ENCODE results near the gene NEGR1. TPM values are rescaled to one million over a fixed set of nuclear protein-coding genes. Genes with fewer than 3 reads are reported as not detected.

Gene NEGR1
- total and polyA plus RNA-seq, 4 donors, result 0.08 to 0.14 (median 0.12) TPM; not detected in 1

- Histone ChIP-seq H3K9me3 (ENCODE audit: control insufficient read depth in 4 of 4, low read length in 3 of 4) (no peaks in the 10 kb centered on the region), H3K4me3 (ENCODE audit: low read depth in 1 of 3, low read length in 3 of 3) (no peak overlapping the region)
- no peak for DNase-seq (ENCODE audit: low spot score)
Observed at GRCh38 chr1:72062584-72062983, 219.8 kb downstream of the NEGR1 start.

GRCh38 chr1:72060466-72061245 lies 221.7 kb downstream of the NEGR1 start:
- 54% methylated on average over 3 of the region's 3 CpGs for WGBS
- Histone ChIP-seq H3K27ac (ENCODE audit: low read depth in 1 of 2, low read length in 2 of 2) (no peak overlapping the region), H3K4me1 (ENCODE audit: control insufficient read depth in 4 of 4, insufficient read depth in 4 of 4, low read length in 3 of 4) (no peaks in the 10 kb centered on the region), H3K4me3 (ENCODE audit: low read depth in 1 of 3, low read length in 3 of 3) (no peak overlapping the region), H3K27me3 (ENCODE audit: control insufficient read depth in 4 of 4, insufficient read depth in 4 of 4, low read length in 3 of 4) (no peaks in the 10 kb centered on the region), H3K9ac (ENCODE audit: low read depth in 1 of 2, low read length in 2 of 2) (no peak overlapping the region), H3K9me3 (ENCODE audit: control insufficient read depth in 4 of 4, low read length in 3 of 4) (no peaks in the 10 kb centered on the region), H3K36me3 (ENCODE audit: control insufficient read depth in 4 of 4, insufficient read depth in 3 of 4, low read depth in 1 of 4, low read length in 3 of 4) (no peaks in the 10 kb centered on the region)
- TF ChIP-seq TAF1 (conservative IDR thresholded peaks at IDR 0.05), result no peak
- TF ChIP-seq NR2F2 (IDR thresholded peaks at IDR 0.05), result no peak
- no peak for TF ChIP-seq CTCF (IDR thresholded peaks at IDR 0.05; ENCODE audit: low read depth, low read length, missing input control)
- no peak for TF ChIP-seq FOXA2 (IDR thresholded peaks at IDR 0.05)
- TF ChIP-seq FOXA1 (IDR thresholded peaks at IDR 0.05), result no peak
- TF ChIP-seq RXRA (IDR thresholded peaks at IDR 0.05), result no peak
- no peak for TF ChIP-seq JUND (IDR thresholded peaks at IDR 0.05)
- no peak for TF ChIP-seq EGR1 (IDR thresholded peaks at IDR 0.05; ENCODE audit: low read depth in 2 of 2)
- no peak for TF ChIP-seq RAD21 (IDR thresholded peaks at IDR 0.05)
- no peak for DNase-seq (ENCODE audit: low spot score)

More at GRCh38 chr1:72062584-72062983, 219.8 kb downstream of the NEGR1 start:
- H3K36me3 ChIP-seq (ENCODE audit: control insufficient read depth in 4 of 4, insufficient read depth in 3 of 4, low read depth in 1 of 4, low read length in 3 of 4), result no peaks in the 10 kb centered on the region
- no peaks in the 10 kb centered on the region for H3K27me3 ChIP-seq (ENCODE audit: control insufficient read depth in 4 of 4, insufficient read depth in 4 of 4, low read length in 3 of 4)
- no peaks in the 10 kb centered on the region for H3K4me1 ChIP-seq (ENCODE audit: control insufficient read depth in 4 of 4, insufficient read depth in 4 of 4, low read length in 3 of 4)
- H3K27ac ChIP-seq (ENCODE audit: low read depth in 1 of 2, low read length in 2 of 2), result no peak overlapping the region
- no peak for TF ChIP-seq CTCF (IDR thresholded peaks at IDR 0.05; ENCODE audit: low read depth, low read length, missing input control)
- TF ChIP-seq FOXA2 (IDR thresholded peaks at IDR 0.05), result no peak
- TF ChIP-seq ATF3 (IDR thresholded peaks at IDR 0.05), result no peak
- TF ChIP-seq NR2F2 (IDR thresholded peaks at IDR 0.05), result no peak
- TF ChIP-seq HNF4A (conservative IDR thresholded peaks at IDR 0.05), result no peak
- TF ChIP-seq SP1 (IDR thresholded peaks at IDR 0.05), result no peak
- no peak for TF ChIP-seq RAD21 (IDR thresholded peaks at IDR 0.05)
- TF ChIP-seq MAX (IDR thresholded peaks at IDR 0.05), result no peak
- no peak for TF ChIP-seq YY1 (IDR thresholded peaks at IDR 0.05)
- H3K9ac ChIP-seq (ENCODE audit: low read depth in 1 of 2, low read length in 2 of 2), result no peak overlapping the region
